Measurements from ENCODE around the gene PSMB1.

PSMB1 gene

DNA sequence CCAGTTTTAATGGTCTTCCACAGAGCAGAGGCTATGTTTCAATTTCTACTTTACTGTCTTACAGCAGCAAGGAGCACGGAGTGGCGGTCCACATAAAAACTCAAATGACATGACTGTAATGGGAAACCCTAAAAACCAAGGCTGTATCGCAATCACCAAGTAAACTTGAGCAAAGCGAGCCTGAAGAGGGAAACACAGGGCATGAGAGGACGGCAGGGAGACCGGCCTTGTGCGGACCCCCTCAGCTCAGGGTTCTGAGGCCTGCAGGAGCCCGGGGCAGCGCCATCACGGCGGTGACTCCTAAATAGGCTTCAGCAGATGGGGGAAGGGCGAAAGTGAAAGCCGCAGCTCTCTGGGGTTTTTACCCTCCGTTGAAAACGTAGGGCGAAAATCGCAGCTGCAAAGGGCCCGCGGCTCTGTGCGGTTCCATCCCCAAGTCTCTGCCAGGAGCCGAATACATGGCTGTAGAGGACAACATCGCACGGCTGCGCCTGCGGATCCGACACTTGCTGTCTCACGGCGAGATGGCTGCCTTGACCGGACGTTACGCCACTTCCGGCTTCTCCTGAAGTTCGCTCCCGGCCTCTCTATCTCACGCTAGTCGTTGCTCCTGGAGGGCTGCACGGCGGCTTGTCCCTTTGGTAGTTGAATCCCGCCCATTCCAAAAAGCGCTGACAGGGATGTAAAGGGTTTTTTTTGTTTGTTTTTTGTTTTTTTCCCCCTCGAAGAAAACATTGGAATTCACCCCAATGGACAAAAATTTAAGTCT is at the start of gene PSMB1:
Gene PSMB1, minus strand, starts transcription at position 543 of the 769 bp plus-strand sequence. Its CDS starts 65 bp downstream, at position 478.
- DNase-seq, result peak; percentile 69

DNA sequence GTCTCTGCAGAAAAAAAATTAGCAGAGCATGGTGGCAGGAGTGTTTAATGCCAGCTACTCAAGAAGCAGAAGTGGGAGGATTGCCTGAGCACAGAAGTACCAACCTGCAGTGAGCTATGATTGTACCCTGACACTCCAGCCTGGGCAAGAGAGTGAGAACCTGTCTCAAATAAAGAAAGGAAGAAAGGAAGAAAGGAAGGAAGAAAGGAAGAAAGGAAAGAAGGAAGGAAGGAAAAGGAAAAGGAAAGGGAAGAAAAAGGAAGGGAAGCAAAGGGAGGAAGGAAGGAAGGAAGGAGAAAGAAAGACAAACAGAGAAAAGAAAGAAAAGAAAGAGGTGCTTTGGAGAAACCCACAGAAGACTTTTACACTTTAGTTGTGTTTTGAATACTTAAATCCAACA is 44.2 kb upstream of the PSMB1 start:
- DNase-seq, result no peak

DNA sequence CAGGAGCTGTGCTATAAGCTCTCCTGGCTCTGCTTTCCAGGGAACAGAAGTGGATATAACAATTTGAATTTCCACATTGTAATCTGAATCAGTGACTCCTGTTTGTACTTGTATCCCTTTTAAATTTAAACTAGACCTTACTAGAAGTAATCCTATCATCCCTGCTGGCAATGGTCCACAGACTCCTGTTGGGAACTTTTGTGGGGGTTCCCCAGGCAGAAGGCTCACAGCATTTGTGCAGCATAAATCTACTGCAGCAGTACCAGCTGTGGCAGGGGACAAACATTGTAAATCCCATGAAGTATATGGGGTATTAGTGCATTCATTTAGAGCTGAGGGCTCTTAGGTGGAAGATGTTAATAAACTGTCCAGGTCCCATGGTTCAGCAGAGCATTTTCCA is 43.3 kb upstream of the PSMB1 start:
- no peak for DNase-seq

DNA sequence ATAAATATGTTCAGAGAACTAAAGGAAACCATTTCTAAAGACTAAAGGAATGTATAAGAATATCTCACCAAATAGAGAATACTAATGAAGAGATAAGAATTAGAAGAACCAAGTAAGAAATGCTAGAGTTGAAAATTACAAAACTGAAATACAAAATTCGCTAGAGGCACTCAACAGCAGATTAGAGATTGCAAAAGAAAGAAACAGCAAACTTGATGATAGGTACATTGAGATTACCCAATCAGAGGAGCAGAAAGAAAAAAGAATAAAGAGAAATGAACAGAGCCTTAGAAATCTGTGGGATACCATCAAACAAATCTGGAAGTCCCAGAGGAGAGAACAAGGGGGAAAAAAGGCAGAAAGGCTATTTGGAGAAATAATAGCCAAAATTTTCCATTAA is 37.6 kb upstream of the PSMB1 start:
- no peak for DNase-seq

DNA sequence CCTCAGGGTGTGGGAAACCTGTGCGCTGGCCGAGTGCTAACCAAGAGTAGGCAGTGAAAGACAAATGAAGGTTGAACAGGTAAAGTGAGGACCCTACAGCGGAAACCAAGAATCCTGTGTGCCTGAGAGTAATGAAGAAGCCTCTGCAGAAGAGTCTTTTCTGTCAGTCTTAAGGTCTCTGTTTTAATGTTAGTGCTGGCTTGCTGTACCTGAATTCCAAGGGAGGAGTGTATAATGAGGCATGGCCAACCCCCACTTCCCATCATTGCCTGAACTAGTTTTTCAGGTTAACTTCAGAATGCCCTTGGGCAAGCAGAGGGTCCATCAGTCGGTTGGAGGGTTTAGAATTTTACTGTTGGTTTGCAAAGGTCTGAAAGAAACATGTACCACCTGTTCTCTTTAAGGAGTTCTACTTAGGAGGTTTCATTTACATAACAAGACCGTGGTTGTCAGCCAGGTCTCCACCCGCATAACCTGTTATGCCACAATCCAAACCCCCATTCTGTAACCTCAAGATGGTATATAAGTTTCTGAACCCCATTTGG is 31.9 kb upstream of the PSMB1 start:
- DNase-seq, result no peak

DNA sequence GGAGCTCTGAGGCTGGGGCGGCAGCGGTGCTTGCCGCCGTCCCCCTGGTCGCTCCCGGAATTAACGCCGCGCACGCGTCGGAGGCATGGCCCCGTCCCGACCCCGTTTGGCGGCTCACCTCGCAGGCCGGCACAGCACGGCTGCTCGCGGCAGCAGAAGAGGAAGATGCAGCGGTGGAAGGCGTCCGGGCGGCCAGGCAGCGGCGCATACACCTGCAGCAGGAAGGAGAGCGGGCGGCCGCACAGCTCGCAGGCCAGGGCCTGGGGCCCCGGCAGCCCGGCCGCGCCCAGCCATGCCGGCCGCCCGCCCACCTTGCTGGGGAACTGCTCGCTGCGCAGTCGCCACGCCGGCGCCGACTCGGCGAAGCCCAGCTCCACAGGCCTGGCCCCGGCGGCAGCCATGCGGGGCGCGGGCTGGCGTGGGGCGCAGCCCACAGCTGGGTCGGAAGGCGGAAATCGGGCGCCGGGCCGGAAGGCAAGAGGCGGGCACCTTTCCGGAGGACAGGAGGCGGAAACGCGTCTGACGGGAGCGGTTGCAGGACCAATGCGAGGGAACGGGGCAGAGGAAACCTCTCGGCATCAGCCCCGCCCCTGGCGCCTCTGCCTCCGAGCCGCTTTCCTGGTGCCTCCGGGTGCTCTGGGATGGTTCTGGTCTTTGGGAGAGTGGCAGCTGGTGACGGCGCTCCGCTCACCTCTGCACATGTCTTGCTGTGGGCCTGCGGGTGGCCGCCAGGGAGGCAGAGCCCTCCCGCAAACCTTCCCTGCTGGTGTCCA is 31.3 kb upstream of the PSMB1 start, which contains the start of gene PDCD2:
Gene PDCD2, minus strand, starts transcription at position 457 of the 773 bp plus-strand sequence. Its CDS starts 56 bp downstream, at position 401.
- peak; percentile 86 for DNase-seq

DNA sequence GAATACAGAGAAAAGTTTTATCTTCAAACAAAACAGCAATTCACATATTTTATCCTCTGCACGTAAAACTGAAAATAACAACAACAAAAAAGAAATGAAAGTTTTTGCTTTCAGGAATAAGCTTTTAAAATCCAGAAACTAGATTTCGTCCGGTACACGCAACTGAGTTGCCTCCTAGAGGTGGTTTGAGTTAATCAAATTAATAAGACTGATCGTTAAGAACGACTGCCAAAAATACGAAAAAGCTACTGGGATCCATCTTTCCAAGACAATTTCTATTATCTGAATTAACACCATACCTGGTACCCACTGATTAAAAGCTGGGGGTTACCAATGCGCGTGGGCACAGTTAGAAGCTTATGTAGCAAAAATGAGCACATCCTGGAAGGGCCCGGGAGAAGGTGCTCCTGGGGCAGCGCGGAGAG is 30.7 kb upstream of the PSMB1 start:
- DNase-seq, result no peak

DNA sequence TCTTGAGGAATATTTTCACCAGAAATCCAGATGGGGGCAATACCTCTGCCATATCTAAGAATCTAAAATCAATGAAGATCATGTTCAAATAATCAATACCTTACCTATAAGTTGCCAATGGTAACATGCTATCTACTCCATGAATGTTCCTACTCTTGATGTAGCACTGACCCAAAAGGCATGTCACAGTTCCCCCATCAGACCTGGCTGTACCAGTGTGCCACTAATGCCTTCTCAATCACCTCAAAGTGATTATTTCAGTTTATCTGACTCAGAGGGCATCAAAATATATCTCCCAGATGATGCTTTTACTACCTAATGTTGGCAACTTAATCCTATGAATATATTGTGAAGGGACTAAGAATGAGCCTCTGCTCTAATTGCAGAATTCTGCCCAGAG is 25.8 kb upstream of the PSMB1 start:
- DNase-seq, result no peak

DNA sequence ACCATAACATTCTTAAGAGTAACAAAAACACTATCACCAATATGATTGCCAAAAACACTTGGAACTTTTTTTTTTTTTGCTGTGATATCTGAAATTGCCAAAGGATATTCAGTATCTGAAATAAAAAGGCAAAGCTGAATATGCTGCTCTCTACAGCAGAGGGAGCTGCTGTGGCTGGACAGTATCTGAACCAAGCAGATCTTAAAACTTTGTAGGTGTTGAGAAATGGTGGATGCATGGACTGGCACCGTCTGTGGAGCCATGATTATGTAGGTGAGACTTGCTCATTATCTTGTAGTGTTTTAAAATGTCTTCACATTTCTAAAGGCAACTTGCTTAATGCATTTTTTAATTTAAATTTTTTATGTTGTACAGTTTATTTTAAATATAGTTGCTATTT is 22.1 kb upstream of the PSMB1 start:
- DNase-seq, result no peak

DNA sequence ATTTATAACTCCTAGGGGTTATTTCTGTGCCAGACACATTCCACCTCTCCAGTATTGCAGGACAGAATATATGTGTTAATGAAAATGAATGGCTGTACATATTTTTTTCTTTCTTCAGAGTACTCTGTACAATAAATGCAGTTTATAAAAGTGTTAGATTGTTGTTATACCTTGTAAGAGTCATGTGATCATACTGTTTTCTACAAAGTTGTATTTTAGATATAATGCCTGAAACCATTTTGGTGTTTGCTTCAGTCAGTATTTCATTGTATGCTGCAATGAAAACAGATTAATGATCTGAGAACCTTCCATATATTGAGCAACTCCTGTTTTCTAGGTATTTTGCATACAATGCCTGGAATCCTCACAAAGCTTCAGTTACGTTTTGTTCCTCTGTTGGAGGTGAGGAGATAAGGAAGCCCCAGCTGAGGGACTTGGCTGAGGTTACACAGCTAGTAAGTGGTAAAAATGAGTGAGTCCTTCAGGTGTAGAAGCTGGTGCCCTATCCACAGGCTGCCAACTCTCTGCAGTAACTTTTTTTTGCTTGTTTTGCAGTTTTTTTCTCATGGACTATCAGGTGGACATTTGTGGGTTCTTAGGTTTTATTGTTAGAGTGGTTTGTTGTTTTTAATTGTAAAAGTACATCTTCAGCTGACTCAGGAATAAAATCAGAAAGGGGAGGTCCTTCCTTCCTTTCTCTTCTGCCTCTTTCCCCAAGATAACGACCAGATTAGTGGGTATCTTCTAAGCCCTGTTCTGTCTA is 19.8 kb upstream of the PSMB1 start:
- no peak for DNase-seq

DNA sequence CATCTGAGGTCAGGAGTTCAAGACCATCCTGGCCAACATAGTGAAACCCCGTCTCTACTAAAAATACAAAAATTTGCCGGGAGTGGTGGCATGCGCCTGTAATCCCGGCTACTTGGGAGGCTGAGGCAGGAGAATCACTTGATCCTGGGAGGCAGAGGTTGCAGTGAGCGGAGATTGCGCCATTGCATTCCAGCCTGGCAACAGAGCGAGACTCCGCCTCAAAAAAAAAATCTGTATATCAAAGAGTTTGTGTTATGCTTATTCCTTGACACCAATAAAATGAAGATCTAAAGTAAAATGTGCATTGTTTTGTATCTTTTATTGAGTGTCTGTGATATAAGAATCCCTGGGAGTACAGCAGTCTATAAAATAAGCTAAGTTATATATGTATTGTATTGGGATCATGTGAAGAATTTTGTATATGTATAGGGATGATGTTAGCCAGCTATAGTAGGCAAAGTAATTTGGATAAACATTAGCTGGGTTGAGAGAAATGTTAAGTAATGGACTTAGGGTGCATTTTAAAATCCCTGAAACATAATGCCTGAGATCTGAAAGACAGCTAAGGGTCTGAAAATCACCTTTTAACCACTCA is 11.9 kb upstream of the PSMB1 start:
- no peak for DNase-seq

DNA sequence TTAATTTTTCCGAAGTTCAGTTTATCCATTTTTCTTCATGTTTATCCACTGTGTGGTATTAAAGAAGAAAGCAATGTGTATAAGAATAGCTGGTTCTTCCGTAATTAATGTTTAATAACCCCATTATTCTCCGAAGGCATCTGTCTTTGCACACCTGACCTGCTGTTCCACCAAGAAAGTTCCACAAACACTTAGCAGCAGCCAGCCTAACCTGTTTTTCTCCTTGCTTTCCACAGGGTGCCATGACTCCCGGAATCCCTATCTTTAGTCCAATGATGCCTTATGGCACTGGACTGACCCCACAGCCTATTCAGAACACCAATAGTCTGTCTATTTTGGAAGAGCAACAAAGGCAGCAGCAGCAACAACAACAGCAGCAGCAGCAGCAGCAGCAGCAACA is 8.4 kb upstream of the PSMB1 start:
- DNase-seq, result no peak

DNA sequence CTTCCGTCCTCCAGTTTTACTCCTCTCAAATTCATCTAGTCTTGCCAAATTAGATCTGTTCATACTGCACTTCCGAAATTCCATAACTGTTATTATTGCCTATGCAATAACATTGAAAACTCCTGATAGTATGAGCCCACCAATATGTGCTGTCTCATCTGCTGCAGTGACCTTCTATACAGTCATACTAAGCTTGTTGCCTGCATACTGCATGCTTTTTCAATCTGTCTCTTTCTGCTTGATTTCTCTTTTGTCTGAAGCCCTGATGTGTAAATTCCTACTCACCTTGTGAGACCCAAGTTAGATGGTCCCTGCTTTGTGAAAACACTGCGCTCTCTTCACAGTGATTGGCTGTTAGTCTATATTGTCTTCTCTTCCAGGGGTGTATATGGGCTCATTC is 2.2 kb upstream of the PSMB1 start:
- DNase-seq, result no peak

DNA sequence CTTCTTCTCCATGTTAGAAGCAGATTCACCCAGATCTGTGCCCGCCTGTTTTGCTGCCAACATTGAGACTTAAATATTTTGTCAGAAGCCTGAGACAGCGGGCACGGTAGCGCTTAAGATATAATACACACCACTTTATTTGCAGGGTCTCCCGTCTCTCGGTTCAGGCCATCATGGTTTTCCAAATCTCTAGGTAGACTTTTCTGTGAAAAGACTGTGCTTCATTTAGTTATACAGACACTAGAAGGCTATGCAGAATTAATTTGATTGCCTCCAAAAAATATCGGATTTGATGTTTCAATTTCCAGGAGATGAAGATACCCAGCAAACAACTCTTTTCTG is 1.7 kb upstream of the PSMB1 start:
- no peak for DNase-seq

DNA sequence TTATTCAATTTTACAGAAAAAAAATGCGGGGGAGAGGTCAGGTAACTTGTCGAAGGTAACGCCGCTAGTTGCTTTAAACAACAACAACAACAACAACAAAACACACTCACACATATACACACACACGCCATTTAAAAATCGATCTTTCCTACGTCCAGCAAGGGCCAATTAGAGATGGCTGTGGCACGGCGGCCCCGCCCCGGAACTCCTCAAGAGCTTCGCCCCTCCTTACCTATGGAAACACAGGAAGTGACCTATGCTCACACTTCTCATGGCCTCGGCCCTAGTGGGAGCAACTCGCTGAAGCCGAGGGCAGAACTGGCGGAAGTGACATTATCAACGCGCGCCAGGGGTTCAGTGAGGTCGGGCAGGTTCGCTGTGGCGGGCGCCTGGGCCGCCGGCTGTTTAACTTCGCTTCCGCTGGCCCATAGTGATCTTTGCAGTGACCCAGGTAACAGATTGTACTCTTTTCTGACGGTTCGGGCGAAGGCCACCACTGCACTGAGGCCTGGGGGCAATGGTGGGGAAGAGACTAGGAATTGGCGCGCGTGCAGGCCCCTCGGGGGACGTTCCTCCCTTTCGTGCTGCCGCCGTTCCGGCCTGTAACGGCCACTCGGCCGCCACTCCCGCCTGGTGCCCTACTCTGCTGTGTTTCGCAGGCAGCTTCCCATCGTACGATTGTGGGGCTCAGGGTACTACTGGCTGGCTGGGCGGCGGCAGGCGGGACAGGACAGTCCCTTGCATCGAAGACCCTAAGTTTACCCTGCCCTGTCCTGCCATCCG is 1.1 kb upstream of the PSMB1 start, which contains the start of gene TBP:
Gene TBP, plus strand, starts transcription at position 357 of the 783 bp plus-strand sequence. CDS start 2,661 bp downstream, outside the sequence.
- peak; percentile 95 for DNase-seq

DNA sequence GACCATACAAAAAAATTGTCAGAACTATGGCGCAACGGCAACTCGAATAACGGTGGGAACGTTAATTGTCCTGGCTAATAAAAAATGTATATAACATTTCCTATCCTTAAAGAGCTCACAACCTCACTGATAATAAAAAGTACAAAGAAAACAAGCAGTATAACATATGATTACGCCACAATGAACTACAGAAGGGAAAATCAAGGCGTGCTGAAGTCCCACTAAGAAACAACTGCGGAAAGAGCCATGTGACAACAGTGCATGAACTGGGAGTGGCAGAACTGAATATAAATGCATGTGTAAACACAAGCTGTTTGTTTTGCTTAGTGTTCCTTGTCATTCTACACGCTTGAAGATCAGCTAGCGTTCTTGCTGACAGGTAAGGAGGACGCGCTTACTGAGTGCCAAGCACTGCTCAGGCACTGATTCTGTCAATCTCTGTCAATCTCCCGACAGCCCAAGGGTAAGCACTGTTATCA is 466 bp upstream of the PSMB1 start:
- DNase-seq, result no peak

DNA sequence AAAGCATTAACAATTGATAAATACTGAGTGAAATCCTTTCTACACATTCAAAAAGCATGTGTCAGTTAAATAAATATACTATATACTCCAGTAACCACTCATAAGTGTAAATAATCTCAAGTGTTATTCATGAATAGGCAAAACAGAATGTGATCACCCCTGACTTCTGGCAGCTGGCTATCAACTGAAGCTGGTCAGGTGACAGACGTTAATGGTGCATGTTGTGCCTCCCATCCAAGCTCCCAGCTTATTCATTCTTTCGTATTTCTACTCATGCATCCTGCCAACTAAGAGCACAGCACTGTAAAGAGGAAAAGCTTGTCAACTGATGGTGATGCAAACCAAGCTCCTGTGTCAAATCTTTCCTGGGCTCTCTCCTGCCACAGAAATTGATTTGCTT is 7.7 kb downstream of the PSMB1 start:
- DNase-seq, result no peak

DNA sequence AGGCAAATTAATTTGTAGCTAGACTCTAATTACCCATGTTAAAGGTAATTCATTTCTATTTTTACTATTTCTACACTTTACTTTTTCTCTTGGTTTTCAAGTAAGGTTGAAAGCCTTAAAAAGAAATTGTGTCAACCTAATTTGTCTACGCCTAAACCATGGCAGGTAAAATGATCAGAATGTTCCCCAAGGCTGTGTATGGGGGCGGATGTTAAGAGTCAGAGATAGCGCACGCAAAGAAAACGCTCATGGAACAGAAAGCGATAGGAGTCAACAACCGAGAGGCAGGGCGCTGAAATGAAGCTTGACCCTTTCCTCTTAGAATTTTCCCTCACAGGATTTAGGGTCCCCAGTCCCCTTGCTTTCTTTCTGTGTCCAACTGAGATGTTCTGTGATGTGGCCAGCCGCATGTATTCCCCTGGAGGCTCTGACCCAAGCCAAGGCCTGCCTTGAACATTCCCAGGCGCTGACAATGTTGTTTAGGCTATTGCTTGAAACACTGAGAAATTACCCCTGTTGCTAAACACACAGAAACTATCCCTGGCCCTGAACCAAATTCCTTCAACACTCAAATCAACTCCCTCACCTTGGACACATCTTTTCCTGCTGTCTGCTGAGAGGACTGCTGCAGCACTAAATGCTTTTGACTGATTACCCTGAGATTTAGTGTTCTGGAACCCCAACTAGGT is 10.9 kb downstream of the PSMB1 start:
- DNase-seq, result no peak

DNA sequence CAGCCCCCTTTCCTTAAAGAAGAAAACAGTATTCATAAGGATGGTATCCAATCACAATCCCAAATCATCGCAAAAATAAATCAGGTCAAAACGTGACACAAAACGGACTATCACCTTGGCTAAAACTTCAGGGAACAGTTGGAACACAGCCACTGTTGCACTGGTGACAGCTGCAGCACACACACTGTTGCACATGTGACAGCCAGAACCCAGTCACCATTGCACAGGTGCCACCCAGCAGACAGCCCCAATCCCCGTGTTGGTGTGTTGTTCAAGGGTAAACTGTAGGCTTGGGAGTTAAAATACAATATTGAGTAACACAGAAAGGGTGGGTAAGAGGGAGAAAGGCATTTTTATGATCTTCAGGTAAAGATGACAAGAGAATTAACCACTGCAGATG is 15.8 kb downstream of the PSMB1 start:
- DNase-seq, result no peak

DNA sequence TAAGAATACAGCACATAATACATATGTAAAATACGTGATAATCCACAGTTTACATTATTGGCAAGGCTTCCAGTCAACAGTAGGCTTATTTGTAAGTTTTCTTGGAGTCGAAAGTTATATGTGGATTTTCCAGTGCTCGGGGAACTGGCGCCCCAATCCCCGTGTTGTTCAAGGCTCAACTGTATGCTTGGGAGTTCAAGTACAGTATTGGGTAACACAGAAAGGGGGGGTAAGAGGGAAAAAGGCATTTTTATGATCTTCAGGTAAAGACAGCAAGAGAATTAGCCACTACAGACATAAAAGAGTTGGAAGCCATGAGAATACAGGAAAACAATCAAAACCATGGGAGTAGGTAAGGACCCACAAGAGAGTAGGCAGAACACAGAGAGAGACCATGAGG is 16.4 kb downstream of the PSMB1 start:
- DNase-seq, result no peak

DNA sequence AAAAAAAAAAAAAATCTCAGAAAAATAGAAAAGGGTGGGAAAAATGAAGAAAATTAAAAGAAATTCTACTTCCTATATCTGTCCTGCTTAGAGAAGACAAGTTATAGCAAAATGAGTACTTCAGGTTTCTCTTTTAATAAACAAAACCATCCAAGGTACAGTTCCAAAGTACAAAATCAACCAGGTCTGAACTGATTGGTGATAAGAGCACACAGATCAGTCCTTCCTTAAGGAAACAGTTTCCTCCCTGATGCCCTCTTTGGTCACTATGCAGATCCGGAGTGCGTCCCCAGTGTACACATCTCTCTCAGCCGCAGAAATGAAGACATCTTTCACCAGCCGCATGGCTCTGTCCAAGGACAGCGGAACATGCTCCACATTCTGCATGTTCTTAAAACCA is 18.1 kb downstream of the PSMB1 start:
- DNase-seq, result no peak

All from activated CD4-positive, alpha-beta T cell treated with anti-CD3 and anti-CD28 coated beads for 1 hour (primary cell).